ENCODE data around the gene LSM12.

DNA sequence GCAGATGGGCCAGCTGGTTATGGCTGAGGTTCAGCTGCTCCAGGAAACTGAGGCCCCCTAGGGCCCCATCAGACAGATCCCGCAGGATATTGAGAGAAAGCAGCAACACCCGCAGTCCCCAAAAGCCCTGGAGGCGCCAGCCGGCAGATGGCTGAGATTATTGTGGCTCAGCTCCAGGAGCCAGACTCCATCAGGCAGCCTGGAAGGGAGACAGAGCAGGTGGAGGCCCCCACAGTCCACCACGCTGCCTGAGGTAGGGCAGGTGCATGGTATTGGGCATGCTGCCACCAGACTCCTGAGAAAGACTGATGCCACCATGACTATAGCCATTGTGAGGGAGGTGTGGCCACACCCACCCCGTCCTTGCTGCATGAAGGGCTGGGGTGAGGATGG, 42.2 kb downstream of the LSM12 start:
- TF ChIP-seq CTCF (IDR thresholded peaks at IDR 0.05 in 4 of 5, conservative IDR thresholded peaks at IDR 0.05 in 1 of 5) (no peak), POLR2A (IDR thresholded peaks at IDR 0.05) (no peak)

All from gastrocnemius medialis (tissue), 4 donors.